ENCODE data around the gene HOXA2.

HOXA2 gene

DNA sequence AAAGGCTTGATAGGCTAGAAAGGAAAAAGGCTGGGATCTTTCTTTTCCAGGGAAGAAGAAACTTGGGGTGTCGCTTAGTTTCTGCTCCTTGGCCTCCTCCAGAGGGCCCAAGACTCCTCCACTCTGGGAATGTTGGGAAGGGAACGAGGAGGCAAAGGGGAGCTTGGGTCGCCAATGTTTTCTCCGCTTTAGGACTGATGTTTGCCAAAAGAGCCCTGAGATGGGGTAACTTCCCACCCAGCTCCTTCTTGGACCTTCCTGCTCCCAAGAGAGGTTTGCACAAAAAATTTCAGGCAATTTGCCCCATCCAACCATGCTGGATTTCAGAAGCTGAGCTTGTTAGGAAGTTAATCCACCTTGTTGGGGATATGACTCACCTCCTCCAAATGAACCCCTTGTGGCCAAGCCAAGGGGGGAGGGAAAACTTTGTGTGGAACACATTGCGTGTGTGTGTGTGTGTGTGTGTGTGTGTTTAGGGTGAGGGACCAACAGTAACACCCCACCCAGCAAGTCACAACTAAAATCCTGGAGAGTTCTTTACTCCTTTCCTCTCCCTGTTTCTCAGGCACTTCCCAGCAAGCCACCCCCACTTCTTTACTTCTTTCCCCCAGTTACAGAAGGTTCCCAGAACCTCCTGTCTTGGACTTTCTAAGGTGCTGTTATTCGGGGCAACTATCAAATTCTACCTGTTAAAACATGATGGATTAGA is 8.7 kb upstream of the HOXA2 start:
- DNase-seq, result no peak

DNA sequence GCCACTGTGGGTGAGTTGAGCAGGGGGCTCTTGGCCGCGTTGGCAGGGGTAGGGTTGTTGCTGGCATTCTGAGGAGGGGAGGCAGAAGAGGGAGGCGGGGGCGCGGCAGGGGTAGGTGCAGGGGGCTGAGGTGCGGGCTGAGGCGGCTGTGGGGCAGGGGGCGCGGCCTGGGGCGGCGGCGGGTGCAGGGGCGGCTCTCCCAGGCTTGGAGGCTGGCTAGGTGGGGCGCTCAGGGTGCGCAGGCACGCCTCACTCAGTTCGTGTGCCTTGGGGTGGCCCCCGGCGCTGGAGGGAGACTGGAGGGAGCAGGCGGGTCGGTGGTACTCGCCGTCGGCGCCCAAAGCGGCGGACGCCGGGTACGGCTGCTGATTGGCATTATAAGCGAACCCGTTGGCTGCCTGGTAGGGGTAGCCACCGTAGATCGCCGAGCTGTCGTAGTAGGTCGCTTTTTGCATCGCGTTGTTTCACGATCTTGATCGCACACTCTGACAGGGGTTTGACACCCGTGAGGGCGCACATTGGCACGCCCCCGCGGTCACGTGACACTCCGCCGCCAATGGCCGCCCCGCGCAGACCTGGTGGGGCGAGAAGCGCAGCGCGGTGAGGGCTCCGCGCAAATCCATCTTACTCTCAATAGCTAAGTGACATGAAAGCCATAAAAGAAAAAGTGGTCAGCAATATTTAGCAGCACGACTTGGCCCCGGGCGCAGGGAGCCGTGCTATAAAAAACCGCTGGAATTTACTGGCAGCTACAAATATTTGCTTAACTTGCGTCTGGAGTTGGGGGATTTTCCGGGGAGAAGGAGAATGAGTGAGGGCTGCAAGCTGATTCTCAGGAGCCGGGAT is 7.9 kb upstream of the HOXA2 start:
- DNase-seq, result no peak

DNA sequence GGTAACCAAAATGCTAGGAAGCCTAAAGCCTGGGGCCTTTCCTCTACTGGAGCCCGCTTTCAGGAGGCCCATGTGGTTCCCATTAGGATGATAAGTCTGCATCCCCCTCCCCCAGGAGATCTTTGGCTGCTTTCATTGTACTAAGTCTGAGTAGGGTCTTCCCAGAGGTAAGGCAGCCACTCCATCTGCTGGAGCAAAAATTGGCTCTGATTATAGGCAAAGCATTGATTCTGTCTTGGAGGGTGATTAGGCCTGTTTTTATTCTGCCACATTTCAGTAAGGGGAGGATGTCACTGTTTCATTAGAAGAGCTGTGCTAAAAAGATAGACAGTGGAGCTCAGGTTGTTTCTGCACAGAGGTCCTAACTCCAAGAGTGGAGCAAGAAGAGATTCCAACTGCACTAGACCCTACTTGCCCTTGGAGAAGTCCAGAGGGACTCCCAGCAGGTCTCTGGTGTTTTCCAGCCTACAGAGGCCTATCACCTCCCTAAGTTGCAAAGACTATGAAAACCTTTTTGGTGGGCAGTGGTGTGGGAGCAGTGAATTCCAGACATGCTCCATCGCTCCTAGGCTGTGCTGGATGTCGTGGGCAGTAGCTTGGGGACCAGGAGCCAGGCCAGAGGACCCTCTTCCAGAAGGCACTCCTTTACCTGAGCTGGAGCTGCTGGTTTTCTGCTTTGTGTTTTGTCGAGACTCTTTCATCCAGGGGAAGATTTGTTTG is 7.1 kb upstream of the HOXA2 start:
- DNase-seq, result no peak

DNA sequence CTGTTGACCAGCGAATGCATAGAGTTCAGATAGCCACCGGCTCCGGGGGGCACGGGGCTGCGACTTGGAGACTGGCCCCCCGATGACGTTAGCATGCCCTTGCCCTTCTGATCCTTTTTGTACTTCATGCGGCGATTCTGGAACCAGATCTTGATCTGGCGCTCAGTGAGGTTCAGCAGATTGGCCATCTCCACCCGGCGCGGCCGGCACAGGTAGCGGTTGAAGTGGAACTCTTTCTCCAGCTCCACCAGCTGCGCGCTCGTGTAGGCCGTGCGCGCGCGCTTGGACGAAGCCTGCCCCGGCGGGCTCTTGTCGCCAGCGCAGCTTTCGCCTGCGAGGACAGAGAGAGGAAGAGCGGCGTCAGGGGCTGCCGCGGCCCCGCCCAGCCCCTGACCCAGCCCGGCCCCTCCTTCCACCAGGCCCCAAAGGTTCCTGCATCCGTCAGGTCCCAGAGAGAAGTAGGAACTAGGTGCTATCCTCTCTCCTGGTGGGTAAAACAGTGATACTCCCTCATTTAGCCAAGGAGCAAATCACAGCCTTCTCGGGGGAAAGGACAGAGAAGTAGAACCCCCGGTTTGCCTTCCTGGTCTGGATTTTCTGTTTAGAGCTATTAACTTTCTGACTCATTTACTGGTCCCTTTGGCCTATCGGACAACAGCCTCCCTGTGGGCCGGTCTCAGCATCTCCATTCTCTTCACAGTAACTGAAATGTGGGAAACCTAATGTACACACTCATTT is 6.1 kb upstream of the HOXA2 start:
- DNase-seq, result no peak

DNA sequence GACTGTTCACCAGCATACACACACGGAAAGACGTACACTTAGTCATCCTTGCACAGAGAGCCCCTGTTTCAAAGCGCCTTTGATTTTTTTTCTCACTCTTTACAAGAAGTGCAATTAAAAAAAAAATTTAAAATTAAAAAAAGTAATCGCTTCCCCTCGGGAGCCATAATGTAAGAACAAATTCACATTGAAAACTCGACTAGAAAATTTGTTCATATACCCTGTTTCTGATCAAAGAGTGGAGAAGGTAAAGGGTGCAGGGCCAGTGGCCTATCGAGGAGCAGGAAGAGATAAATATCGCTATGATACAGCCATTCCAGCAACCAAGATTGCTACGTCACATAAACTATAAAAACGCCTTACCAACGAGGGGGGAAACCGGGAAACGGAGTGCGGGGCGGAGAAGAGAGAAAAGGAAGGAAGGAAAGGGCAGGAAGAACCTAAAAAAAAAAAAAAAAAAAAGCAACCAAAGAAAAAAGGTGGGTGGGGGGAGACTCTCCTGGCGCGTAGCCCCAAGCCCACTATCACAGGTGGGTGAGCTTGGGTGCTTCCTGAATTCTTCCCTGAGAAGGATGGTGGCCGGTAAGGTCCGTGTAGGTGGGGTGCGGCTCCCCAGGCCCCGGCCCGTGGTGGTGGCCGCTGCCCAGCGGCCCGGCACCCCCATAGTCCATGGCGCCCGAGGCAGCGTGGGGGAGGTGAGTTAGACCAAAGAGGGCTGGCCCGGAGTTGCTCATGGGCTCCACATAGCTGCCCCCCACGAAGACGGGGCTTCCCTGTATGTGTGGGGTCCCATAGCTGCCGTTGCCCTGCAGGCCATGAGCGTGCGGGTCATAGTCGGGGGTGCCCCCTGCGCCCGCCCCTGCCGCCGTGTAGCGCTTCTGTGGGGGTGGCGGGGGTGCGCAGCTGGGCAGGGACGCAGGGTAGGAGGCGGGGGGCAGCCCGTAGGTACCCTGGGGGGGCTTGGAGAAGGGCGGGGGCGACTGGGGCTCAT is 5.2 kb upstream of the HOXA2 start:
- no peak for DNase-seq

DNA sequence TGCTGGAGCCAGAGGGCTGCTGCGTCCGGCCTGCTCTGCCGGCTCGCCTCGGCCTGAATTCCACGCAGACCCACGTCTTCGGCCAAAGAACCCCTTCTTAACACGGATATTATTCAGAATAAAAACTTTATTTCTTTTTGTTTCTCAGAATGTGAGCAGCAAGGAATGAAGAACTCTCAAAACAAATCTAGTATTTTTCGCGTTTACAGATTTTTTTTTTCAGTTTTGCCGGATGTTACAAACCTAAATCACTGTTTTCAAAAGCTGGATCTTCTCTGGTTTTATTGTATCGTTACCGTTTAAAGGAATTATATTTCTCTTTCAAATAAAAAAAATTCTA is 4.4 kb upstream of the HOXA2 start:
- DNase-seq, result no peak

DNA sequence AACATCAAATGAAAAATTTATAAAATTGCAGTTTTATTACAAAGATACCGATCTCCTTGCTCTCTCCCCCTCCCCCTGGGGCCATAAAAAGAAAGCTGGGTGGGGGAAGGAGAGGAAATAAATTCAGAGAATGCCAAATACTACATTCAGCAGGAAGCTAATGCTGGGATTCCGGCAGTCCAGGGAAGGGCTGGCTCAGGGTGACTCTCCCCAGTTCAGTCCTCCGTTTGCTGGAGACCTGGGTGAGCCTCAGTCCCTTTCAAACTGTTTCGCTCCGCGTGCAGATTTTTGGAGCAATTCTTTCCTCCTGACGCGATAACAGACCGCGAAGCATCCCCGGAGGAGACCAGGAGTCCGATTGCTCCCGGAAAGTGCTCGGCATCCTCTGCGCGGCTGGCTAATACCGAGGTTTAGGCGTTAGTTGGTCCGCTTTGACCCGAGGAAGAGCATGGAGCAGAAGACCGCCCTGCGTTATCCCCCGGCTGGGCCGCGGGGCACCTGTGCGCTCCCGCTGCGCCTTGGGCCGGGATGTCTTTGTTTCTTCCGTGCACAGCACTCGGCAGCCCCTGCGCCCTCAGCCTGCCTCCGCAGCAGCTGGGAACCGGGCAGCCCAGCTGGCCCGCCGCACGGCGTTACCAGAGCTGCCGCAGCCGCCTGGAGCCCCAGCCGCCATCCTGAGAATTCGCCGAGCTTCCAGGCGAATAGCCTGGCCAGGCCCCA is 3.9 kb upstream of the HOXA2 start:
- DNase-seq, result no peak

DNA sequence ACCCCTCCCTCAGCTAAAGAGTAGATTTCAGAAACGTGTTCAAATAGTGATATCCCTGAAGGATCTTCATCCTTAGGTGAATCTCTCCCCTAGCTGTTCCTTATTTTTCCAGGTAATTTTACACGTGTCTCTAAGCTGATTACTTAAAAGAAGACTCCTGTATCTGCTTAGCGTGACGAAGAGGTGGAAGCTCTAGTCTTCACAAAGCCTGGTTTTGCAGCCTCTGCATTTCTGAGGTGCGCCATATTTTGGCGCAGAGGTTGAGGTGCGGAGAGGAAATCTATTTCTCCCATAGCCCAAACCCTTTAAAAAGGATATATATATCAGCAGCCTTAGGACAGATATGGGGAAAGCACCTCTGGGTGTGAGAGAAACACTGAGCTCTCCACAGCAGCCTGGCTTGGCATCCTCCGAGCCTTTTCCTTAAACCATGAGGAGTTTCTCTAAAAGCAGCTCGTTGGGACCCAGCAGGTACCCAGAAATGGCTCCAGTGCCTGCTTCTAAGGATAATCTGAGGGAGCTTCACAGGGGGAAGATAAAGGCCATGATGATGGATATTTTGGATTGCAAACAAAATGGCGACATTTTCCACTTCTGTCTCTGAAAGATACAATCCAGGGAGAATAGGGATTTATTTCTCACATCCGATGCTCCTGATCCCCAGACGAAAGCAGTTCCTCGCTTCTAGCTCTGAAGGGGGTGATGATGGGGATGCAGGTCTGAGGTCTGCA is 3.0 kb upstream of the HOXA2 start:
- no peak for DNase-seq

DNA sequence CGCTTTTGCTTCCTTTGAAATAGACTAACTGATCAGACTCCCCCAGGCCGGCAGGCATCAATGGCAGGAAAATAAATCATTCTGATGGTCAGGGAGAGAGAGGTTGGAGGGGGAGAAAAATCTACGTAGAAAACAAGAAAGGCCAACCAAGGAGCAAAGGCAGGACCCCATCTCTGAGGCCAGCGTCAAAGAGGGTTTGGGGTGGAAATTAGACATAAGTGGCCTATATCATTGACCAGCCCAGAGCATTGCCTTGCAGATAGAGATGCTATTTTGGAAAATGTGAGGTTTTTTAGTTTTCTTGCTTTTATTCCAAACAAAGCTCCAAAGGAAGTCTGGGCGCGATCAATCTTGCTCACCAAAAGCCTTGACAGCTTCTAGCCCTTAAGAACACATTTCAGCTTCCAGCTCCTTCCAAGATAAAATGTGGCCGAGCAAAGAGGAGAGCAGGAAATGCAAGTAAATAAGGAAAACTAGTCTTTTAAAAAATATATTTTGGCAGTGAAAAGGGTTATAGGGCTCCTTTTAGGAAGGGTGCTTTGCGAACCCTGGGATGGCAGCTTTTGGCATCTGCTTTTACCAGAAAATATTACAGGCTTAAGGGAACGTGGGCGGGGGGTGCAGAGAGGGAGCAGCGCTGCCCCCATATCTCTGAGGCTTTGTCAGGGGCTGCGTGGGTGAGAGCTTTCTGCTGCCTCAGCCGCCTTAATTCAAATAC is 2.0 kb upstream of the HOXA2 start:
- no peak for DNase-seq

DNA sequence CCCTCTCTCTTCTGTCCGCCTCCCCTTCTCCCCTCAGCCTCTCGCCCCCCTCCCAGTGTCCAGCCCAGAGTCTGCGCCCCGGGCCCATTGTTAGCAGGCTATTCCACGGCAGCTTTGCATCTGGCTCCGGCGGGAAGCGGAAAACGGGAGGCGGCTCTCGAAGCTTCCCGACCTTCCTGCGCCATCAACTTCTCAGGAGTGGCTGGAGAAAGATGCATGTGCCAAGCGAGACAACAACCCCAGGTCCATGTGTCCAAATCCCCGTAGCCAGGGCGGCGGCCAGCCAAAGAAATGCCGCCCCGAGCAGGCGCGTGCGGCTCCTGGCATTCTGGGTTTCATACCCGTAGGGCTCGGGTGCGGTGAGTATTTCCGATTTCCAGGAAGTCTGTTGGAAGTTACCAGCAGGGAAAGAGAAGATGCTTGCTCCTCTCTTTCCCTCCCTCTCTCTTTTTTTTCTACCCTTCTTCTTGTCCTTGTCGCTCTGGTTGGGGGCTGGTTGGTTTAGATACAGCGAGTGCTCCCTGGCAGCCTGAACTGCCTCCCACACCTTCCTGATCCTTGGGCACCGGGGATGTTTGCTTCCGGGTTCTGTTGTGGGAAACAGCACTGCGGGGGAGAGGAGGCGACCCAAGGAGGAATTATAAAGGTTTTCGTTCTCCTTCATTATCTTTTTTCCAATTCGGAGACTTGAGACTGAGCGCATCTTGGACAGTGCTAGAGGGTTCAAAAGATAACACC is 1.2 kb upstream of the HOXA2 start:
- no peak for DNase-seq

DNA sequence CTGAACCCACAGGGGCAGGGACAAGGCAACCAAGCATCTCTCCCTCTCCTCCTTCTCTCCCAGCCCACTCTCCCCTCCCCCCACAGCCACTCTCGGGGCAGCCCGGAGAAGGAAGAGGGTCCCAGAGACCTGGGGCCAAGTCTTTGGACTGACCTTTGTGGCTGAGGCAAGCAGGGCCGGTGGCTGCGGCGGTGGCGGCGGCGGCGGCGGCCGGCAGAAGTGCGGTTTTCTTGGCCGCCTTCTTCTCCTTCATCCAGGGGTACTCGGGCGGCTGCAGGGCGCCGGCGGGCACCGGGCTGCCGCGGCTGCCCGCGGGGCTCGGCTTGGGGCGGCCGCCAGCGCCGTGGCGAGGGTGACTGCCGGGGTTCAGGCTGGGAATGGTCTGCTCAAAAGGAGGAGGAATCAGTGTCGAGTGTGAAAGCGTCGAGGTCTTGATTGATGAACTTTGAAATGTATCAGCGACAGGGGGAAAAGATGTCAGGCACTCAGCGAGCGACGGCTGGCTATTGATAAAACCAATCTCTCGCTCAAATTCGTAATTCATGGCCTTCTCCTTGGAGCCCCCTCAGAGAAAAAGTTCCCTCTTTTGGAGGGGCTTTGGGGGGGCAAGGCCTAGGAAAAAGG is 414 bp downstream of the HOXA2 start:
- DNase-seq, result no peak

DNA sequence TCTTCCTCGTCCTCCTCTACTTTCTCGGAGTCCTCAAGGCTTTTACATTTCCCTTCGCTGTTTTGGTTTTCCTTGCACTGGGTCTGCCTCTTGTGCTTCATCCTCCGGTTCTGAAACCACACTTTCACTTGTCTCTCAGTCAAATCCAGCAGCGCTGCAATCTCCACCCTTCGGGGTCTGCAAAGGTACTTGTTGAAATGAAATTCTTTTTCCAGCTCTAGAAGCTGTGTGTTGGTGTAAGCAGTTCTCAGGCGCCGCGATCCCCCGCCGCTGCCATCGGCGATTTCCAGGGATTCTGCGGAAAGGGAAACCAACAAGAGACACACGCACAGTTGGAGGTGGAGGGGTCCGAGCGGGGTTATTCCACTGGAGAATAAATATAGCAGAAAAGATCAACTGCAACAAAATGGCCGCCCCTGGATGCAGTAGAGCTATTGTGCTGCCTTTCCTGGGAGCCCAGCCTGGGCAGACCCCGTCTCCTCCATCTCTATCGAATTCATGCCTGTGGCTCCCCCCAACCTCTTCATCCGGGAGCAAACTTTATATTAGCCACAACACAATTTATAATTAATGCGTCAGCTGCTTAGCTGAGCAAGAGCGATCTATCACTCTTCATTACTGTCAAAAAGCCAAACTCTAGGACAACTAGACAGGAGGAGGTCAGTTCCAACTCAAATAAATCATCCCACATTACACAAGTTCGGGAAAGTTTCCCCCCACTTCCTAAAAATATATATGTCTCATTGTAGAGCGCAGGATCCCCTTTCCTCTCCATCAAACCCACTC is 1.1 kb downstream of the HOXA2 start:
- DNase-seq, result no peak

DNA sequence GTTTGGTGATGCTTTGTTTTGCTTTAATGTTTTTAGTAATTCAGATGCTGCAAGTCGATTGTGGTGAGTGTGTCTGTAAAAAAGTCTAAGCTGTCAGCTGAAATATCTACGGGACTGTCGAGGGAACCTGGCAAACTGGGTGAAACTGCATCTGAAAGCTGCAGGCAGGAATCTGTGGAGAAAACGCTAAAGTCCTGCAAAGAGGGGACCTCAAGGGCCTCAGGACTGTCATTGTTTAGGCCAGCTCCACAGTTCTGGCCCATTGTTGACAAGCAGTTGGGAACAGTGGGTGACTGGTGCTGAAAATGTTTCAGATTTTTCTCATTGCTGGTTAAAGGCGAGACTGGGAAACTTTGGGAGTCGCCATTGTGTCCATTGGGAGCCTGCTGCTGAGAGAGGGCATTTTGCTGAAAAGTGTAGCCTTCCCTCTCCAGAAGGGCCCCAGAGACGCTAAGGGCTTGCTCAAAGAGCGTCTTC is 1.8 kb downstream of the HOXA2 start:
- no peak for DNase-seq

DNA sequence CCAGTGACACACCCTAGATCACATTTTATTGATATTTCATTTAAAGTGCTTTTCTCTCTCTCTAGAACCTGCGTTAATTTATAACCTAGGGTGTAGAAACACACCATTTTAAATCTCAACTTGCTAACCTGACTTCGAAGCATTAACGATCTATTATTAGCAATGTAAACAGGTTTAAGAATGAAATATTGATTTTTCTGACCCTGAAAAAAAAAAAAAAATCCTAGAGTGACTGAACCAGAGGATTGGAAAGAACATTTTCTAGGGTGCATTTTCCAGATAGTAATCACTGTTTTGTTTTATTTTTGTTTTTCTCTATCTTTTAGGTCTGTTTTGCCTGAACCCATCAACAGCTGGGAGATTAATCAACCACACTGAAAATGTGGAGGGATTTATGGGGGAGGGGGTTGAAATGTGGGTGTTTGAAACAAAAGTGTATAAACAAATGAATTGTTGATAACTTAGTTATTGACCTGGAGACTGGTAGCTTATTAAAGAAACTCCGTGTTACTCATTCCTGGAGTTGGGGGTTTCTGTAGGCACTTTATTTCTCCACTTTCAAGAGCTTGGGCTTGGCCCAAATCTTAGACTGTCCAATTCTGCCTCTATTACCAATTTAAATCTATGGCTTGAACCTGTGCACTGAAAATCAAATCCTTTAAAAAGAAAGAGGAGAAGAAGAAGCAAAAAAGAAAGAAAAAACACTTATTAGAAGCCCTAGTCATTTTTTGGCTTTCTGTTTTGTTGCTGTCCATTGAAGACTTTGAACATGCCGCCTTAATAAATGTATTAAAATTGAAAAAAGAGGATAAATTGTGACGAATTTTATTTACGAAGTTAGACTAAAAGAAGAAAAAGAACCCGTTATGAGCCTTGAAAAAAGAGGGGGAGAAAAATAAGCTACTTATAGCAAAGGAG is 2.8 kb downstream of the HOXA2 start:
- no peak for DNase-seq

DNA sequence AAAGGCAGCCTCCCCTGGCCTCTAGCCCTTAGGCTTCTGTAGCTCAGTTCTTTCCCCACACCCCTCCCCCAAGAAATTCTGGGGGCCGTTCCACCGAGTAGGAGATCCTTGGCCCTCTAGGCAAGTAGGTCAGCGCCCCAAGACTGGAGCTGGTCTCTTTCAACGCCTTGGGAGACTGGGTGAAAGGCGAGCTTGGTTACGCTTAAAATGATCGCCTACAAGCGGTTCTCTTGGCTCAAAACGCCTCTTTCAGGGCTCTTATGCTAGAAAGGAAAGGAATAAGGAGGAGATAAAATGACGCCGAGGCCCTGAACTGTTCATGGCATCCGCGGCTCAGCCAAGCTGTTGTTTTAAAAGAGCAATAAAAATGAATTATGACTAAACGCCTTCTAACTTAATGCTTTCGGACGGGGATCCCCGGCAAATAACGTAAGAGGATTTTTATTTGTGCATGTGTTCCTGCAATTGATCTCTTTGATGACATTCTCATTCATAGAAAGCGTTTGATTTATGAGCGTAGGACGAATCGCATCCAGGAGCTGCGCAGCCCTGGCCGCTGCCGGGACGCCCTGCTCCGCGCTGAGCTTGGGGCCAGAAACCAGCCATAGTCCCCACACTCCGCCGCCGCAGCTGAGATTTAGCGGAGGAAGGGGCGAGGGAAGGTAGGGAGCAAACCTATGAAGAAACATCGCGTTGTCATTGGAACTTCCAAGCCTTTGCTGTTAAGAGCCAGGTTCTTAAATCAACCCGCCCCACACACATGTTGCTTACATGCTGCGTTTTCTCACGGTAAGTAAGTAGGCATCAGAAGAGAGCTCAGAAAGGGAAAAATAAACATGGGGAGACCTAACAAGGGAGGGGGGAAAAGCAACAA is 3.7 kb downstream of the HOXA2 start:
- no peak for DNase-seq

Measured in NCI-H1694 treated with DMSO at 0.1 percent for 48 hours (cell line).